ENCODE data around the gene ZC3H4.
A peak's percentile ranks its signal among the peaks of the same experiment; 100 is the strongest.
"Not testable (repeated sequence)": the region's sequence is repeated elsewhere in the genome, so short reads cannot be mapped to it uniquely, and the experiment has no call there.

The ZC3H4 gene

DNA sequence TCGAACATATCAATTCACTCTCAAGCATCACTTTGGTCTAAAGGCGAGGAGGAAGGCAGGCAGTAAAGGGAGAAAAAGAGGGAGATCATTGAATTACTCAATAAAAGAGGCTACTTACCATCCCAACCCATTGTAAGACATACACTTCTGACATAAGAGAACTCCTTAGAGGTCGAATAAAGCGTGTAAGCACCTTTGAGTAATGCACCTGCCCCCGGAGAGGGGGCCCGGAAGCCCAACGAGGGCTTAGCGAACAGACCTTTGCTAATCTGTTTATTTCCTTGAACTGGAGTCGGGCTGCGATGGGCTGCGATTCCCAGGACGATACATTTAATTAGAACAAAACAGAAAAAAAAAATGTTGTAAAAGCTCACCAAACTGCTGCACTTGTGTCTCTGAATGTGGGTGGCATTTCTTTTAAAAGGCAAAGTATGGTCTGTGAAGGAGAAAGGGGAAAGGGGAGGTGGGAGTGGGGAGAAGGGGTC, 3.0 kb downstream of the ZC3H4 start:
- peak; percentile 26 for DNase-seq (ENCODE audit: low read depth, low spot score)
- H3K4me3 ChIP-seq (ENCODE audit: low read length), result peak overlapping the region; percentile 97

DNA sequence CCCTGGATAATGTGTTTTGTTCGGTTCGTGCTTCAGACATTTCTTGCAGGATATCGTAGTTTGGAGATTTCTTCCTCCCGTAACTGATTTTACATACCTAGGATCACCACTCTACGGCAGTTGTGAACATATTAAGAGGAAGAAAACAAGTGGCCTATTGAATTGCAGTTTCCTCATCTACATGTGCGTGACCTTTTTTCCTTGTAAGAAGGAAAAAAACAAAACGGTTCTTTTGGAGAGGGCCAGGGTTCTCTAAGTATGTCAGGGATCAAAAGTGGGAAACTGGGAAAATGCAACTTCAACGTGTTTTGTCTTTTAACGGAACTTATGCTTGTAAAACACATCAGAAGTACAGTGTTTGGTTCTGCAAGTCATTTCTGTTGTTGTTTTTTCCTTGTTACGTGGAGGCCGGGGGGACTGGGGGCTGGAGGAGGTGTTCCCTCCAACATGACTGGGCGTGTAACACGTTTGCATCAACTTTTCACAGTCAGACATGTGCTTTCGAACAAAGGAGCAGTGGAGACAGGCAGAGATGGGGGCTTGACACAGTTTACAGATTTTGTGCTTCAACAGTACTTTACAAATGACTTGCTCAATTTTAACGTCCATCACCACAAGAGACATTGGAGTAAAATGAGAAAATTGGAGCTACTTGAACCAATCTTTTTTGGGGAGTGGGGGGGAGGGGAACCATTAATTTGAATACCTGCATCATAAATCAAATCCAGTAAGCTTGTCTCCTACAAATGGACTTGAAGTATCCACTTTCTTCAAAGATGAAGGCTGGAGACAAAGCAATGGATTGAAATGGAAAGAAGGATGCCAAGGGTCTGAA, 3.8 kb downstream of the ZC3H4 start:
- peak overlapping the region; percentile 97 for H3K4me3 ChIP-seq (ENCODE audit: low read length)
- no peak for DNase-seq (ENCODE audit: low read depth, low spot score)

GRCh38 chr19:47109177-47109540, 4.4 kb downstream of the ZC3H4 start:
- H3K4me3 ChIP-seq (ENCODE audit: low read length), result no peak overlapping the region
- no peak for DNase-seq (ENCODE audit: low read depth, low spot score)

DNA sequence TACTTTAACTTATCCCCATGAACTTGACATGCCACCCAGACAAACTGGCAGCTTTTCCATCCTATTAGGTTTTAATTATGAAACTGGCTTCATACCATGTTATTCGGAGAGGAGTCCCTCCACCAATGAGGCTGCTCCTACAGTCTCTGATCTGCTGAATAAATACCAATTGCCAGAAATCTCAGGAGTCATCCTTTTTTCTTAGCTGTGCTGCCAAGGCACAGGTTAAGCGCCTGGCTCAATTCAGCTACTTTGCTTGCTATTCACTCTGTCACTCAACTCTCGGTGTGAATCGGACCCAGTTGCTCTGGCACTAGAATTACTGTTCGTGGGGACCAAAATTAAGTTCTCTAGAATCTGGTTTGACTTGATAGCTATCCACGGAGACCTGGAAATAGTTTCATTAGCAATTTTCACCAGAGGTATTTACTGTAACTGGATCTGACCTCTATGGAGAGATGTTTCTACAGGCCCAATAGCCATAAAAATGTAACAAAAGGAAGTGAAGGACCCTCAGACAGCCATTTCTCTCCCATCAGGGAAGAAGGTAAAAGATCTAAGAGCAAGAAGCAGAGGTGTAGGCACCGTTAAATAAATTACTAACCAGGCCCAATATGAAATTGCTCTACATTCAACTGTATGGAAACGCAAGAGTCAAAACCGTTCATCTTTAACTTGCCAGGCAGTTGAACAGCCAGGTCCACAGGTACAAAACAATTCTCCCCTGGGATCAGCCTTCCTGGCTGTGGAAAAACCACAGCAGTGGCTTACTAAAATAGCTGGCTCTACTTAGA, 5.4 kb downstream of the ZC3H4 start:
- no peak overlapping the region for H3K4me3 ChIP-seq (ENCODE audit: low read length)

GRCh38 chr19:47107202-47107952, 6.2 kb downstream of the ZC3H4 start:
- DNase-seq (ENCODE audit: low read depth, low spot score), result no peak
- H3K4me3 ChIP-seq (ENCODE audit: low read length), result no peak overlapping the region

More for the DNA sequence above, 5.4 kb downstream of the ZC3H4 start:
- no peak for DNase-seq (ENCODE audit: low read depth, low spot score)

- no peak for DNase-seq (ENCODE audit: low read depth, low spot score)
- no peak overlapping the region for H3K4me3 ChIP-seq (ENCODE audit: low read length)
Observed at GRCh38 chr19:47106821-47107201, 6.8 kb downstream of the ZC3H4 start.

DNA sequence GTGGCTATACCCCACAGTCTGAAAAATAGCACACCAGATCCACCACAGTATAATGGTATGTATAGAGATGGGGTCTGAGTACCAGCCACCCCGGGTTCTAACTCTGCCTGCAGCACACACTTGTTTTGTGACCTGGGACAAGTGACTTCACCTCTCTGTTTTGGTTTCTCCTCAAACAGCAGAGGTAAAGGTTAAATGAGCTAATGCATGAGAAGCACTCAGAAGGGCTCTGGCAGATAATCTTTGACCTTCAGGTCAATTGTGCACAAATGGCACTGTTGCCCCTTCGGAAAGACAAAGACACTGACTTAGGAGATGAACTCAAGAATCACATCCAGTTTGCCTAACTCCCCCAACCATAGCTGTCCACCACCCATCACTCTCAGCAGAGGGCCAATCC, 7.7 kb downstream of the ZC3H4 start:
- DNase-seq (ENCODE audit: low read depth, low spot score), result no peak
- H3K4me3 ChIP-seq (ENCODE audit: low read length), result no peak overlapping the region

DNA sequence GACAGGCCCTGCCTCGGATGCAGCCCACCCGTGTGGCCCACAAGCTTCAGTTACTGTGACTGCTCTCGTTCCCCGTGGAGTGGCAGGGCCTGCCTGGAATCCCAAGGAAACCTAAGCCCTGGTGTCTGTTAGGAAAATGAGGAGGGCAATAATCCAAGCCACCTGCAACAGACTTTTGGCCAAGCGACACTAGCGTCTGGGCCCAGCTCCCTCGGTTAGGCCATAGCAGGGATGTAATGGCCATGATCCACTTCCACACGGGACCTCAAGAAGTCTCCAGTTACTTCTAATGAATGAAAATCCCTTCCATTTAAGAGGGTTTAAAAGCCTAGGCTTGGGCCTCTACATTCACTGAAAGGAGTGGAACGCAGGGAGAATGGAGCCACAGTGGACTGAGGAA, 8.9 kb downstream of the ZC3H4 start:
- DNase-seq (ENCODE audit: low read depth, low spot score), result no peak
- no peak overlapping the region for H3K4me3 ChIP-seq (ENCODE audit: low read length)

GRCh38 chr19:47102346-47103060, 11.1 kb downstream of the ZC3H4 start:
- no peak for DNase-seq (ENCODE audit: low read depth, low spot score)
- no peak overlapping the region for H3K4me3 ChIP-seq (ENCODE audit: low read length)

GRCh38 chr19:47101116-47101515, 12.5 kb downstream of the ZC3H4 start:
- H3K4me3 ChIP-seq (ENCODE audit: low read length); DNase-seq (ENCODE audit: low read depth, low spot score): not testable (repeated sequence)

- no peak overlapping the region for H3K4me3 ChIP-seq (ENCODE audit: low read length)
- no peak for DNase-seq (ENCODE audit: low read depth, low spot score)
Observed at GRCh38 chr19:47100290-47100689, 13.3 kb downstream of the ZC3H4 start.

DNA sequence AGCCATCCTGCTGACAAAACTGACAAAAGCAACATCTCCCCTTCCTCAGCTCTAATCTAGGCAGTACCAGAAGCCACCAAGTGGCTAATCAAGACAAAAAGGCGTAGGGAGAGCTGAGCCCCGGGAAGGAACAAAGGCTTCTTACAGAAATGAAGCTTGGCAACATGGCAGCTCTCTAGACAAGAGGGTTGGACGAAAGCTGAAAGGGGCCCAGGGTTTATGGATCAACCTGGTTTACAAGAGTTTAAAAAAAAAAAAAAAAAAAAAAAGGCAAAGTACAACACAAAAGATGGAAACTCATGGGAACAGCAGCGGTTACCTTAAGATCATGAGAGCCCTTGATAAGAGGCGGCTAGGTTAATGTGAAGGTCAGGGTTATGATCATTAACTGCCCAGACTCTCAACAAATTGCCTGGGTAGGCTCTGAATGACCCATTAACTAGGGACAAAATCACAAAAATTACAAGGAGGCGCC, 14.0 kb downstream of the ZC3H4 start:
- no peak for DNase-seq (ENCODE audit: low read depth, low spot score)

GRCh38 chr19:47098608-47099007, 15.0 kb downstream of the ZC3H4 start:
- DNase-seq (ENCODE audit: low read depth, low spot score), result no peak
- no peak overlapping the region for H3K4me3 ChIP-seq (ENCODE audit: low read length)

More for the DNA sequence above, 14.0 kb downstream of the ZC3H4 start:
- no peak overlapping the region for H3K4me3 ChIP-seq (ENCODE audit: low read length)

GRCh38 chr19:47097396-47098201, 16.0 kb downstream of the ZC3H4 start:
- no peak for DNase-seq (ENCODE audit: low read depth, low spot score)
- no peak overlapping the region for H3K4me3 ChIP-seq (ENCODE audit: low read length)

DNA sequence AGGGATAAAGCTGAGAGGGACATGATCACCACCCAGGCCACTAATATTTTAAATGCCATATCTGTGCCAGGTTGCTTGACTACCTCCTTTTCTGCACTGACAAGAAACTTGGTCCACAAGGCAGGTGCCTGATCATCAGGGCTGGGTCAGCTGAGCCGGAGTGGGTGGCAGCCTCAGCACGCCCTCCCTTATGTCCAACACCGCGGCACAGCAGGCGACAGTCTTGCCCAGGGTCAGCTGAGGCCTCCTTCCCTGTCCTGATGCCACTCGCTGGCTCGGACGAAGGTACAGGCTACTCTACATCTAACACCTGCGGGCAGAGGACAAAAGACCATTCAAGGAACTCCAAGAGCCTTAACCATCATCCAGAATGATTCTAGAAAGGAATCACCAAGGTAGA, 16.9 kb downstream of the ZC3H4 start:
- DNase-seq (ENCODE audit: low read depth, low spot score), result no peak
- no peak overlapping the region for H3K4me3 ChIP-seq (ENCODE audit: low read length)

GRCh38 chr19:47096100-47096704, 17.4 kb downstream of the ZC3H4 start:
- no peak for DNase-seq (ENCODE audit: low read depth, low spot score)
- no peak overlapping the region for H3K4me3 ChIP-seq (ENCODE audit: low read length)

GRCh38 chr19:47095476-47096099, 18.0 kb downstream of the ZC3H4 start:
- DNase-seq (ENCODE audit: low read depth, low spot score), result no peak
- no peak overlapping the region for H3K4me3 ChIP-seq (ENCODE audit: low read length)
